ENCODE results near the gene POLG2. TPM values are rescaled to one million over a fixed set of nuclear protein-coding genes. Genes with fewer than 3 reads are reported as not detected.
"Not testable (repeated sequence)": the region's sequence is repeated elsewhere in the genome, so short reads cannot be mapped to it uniquely, and the experiment has no call there.

POLG2 gene
- total RNA-seq, 2 experiments from 2014 or later = 25.8 to 28.1 TPM

- Mint-ChIP-seq H3K27ac (peak overlapping the region; percentile 93), H3K9me3 (no peaks in the 10 kb centered on the region), H3K36me3 (peaks cover 62% of the 10 kb centered on the region), H3K27me3 (no peaks in the 10 kb centered on the region), H3K4me1 (ENCODE audit: low read depth) (peaks cover 82% of the 10 kb centered on the region), H3K4me3 (no peak overlapping the region)
- intact Hi-C loops (cut with micrococcal nuclease) = loop anchor here (5.0 to 10.0 kb wide), 2 partner anchors 194 to 351 kb away; no protein-coding TSS in a partner anchor
- CTCF ChIA-PET = interaction anchor here (0.7 to 4.8 kb wide), 4 partner anchors 8 to 101 kb away, joined by 3 to 46 read pairs (median 7); partner anchors contain the start of genes CEP95 and DDX5
- POLR2A ChIA-PET = interaction anchor here (0.6 to 5.2 kb wide), 7 partner anchors 8 to 163 kb away, joined by 3 to 125 read pairs (median 5); partner anchors contain the start of genes CEP95, DDX5 and SMURF2
- no peak for DNase-seq
Measured at GRCh38 chr17:64498308-64499203, 1.7 kb upstream of the POLG2 start.

- peaks cover 76% of the 10 kb centered on the region for H3K4me1 Mint-ChIP-seq (ENCODE audit: low read depth)
- peak overlapping the region; percentile 93 for H3K27ac Mint-ChIP-seq
- ChIA-PET CTCF (interaction anchor here (1.4 to 4.8 kb wide), 4 partner anchors 9 to 102 kb away, joined by 3 to 46 read pairs (median 8); partner anchors contain the start of genes CEP95 and DDX5), POLR2A (interaction anchor here (1.3 to 5.2 kb wide), 3 partner anchors 9 to 152 kb away, joined by 5 to 125 read pairs (median 6); partner anchors contain the start of genes CEP95 and DDX5)
- H3K36me3 Mint-ChIP-seq = peaks cover 56% of the 10 kb centered on the region
- no peaks in the 10 kb centered on the region for H3K9me3 Mint-ChIP-seq
- peak overlapping the region; percentile 96 for H3K4me3 Mint-ChIP-seq
- no peaks in the 10 kb centered on the region for H3K27me3 Mint-ChIP-seq
- no peak for DNase-seq
- intact Hi-C loops (cut with micrococcal nuclease) = loop anchor here (1.0 to 10.0 kb wide), 4 partner anchors 9 to 350 kb away; partner anchors contain the start of genes CEP95 and DDX5
Measured at GRCh38 chr17:64497565-64498035, 746 bp upstream of the POLG2 start.

- peak overlapping the region; percentile 93 for H3K27ac Mint-ChIP-seq
- no peaks in the 10 kb centered on the region for H3K9me3 Mint-ChIP-seq
- DNase-seq = no peak
- no peaks in the 10 kb centered on the region for H3K27me3 Mint-ChIP-seq
- ChIA-PET CTCF (interaction anchor here (0.6 to 4.8 kb wide), 6 partner anchors 10 to 177 kb away, joined by 3 to 46 read pairs (median 6); partner anchors contain the start of genes CEP95 and DDX5), POLR2A (interaction anchor here (0.6 to 5.2 kb wide), 6 partner anchors 10 to 372 kb away, joined by 3 to 125 read pairs (median 4); partner anchors contain the start of genes CEP95 and DDX5)
- intact Hi-C loops (cut with micrococcal nuclease) = loop anchor here (2.0 to 10.0 kb wide), 3 partner anchors 152 to 349 kb away; no protein-coding TSS in a partner anchor
- peaks cover 52% of the 10 kb centered on the region for H3K36me3 Mint-ChIP-seq
- H3K4me3 Mint-ChIP-seq = peak overlapping the region; percentile 96
- peaks cover 72% of the 10 kb centered on the region for H3K4me1 Mint-ChIP-seq (ENCODE audit: low read depth)
Measured at GRCh38 chr17:64496348-64496785, 487 bp downstream of the POLG2 start.

- not testable (repeated sequence) for H3K27ac Mint-ChIP-seq, H3K27me3 Mint-ChIP-seq, H3K9me3 Mint-ChIP-seq, DNase-seq
- ChIA-PET POLR2A (interaction anchor here (5.2 kb wide), 1 partner anchor 11 kb away, joined by 125 read pairs; the partner anchor contains the start of genes CEP95 and DDX5), CTCF (interaction anchor here (3.1 to 4.8 kb wide), 2 partner anchors 11 to 76 kb away, joined by 29 to 46 read pairs; partner anchors contain the start of genes CEP95 and DDX5)
- intact Hi-C loops (cut with micrococcal nuclease) = loop anchor here (5.0 to 10.0 kb wide), 2 partner anchors 190 to 348 kb away; no protein-coding TSS in a partner anchor
- H3K36me3 Mint-ChIP-seq = peaks cover 46% of the 10 kb centered on the region
- peak overlapping the region; percentile 96 for H3K4me3 Mint-ChIP-seq
- peaks cover 64% of the 10 kb centered on the region for H3K4me1 Mint-ChIP-seq (ENCODE audit: low read depth)
Measured at GRCh38 chr17:64495300-64495699, 1.6 kb downstream of the POLG2 start.

- Mint-ChIP-seq H3K36me3 (peaks cover 42% of the 10 kb centered on the region), H3K4me3 (peak overlapping the region; percentile 96), H3K27me3 (no peaks in the 10 kb centered on the region), H3K9me3 (no peaks in the 10 kb centered on the region), H3K4me1 (ENCODE audit: low read depth) (peaks cover 55% of the 10 kb centered on the region), H3K27ac (peak overlapping the region; percentile 44)
- CTCF ChIA-PET = interaction anchor here (3.1 to 4.8 kb wide), 2 partner anchors 12 to 75 kb away, joined by 29 to 46 read pairs; partner anchors contain the start of genes CEP95 and DDX5
- POLR2A ChIA-PET = interaction anchor here (5.2 kb wide), 1 partner anchor 12 kb away, joined by 125 read pairs; the partner anchor contains the start of genes CEP95 and DDX5
- intact Hi-C loops (cut with micrococcal nuclease) = loop anchor here (10.0 kb wide), 1 partner anchor 189 kb away; no protein-coding TSS in a partner anchor
- DNase-seq = no peak
Measured at GRCh38 chr17:64494121-64494520, 2.7 kb downstream of the POLG2 start.

- CTCF ChIA-PET = interaction anchor here (0.6 to 5.7 kb wide), 21 partner anchors 11 to 600 kb away, joined by 3 to 192 read pairs (median 4); partner anchors contain the start of genes CEP95 and DDX5
- intact Hi-C loops (cut with micrococcal nuclease) = loop anchor here (2.0 to 10.0 kb wide), 2 partner anchors 14 to 188 kb away; partner anchors contain the start of genes CEP95 and DDX5
- Mint-ChIP-seq H3K27me3 (no peaks in the 10 kb centered on the region), H3K9me3 (no peaks in the 10 kb centered on the region), H3K4me1 (ENCODE audit: low read depth) (peaks cover 41% of the 10 kb centered on the region), H3K36me3 (peaks cover 38% of the 10 kb centered on the region), H3K4me3 (no peak overlapping the region), H3K27ac (peak overlapping the region; percentile 33)
- POLR2A ChIA-PET = interaction anchor here (1.0 to 1.8 kb wide), 5 partner anchors 11 to 15 kb away, joined by 3 to 10 read pairs (median 5); partner anchors contain the start of genes CEP95 and DDX5
- peak; percentile 16 for DNase-seq
Measured at GRCh38 chr17:64492481-64493109, 4.3 kb downstream of the POLG2 start.

GRCh38 chr17:64491994-64492393 lies 4.9 kb downstream of the POLG2 start:
- Mint-ChIP-seq H3K4me1 (ENCODE audit: low read depth) (peaks cover 35% of the 10 kb centered on the region), H3K9me3 (no peaks in the 10 kb centered on the region), H3K36me3 (peaks cover 36% of the 10 kb centered on the region), H3K27ac (no peak overlapping the region), H3K27me3 (no peaks in the 10 kb centered on the region), H3K4me3 (no peak overlapping the region)
- DNase-seq = no peak
- ChIA-PET CTCF (interaction anchor here (0.7 to 5.7 kb wide), 21 partner anchors 10 to 600 kb away, joined by 3 to 192 read pairs (median 4); partner anchors contain the start of genes CEP95 and DDX5), POLR2A (interaction anchor here (1.0 to 1.8 kb wide), 3 partner anchors 12 to 14 kb away, joined by 3 to 10 read pairs (median 6); partner anchors contain the start of gene DDX5)
- intact Hi-C loops (cut with micrococcal nuclease) = loop anchor here (1.0 to 10.0 kb wide), 3 partner anchors 15 to 187 kb away; partner anchors contain the start of genes CEP95 and DDX5

- POLR2A ChIA-PET = interaction anchor here (1.1 to 1.8 kb wide), 2 partner anchors 14 to 15 kb away, joined by 5 to 10 read pairs; partner anchors contain the start of genes CEP95 and DDX5
- peaks cover 34% of the 10 kb centered on the region for H3K36me3 Mint-ChIP-seq
- H3K4me1 Mint-ChIP-seq (ENCODE audit: low read depth) = peaks cover 34% of the 10 kb centered on the region
- intact Hi-C loops (cut with micrococcal nuclease) = loop anchor here (1.0 to 10.0 kb wide), 2 partner anchors 71 to 186 kb away; no protein-coding TSS in a partner anchor
- H3K27me3 Mint-ChIP-seq = no peaks in the 10 kb centered on the region
- peak; percentile 70 for DNase-seq
- CTCF ChIA-PET = interaction anchor here (0.5 to 5.7 kb wide), 30 partner anchors 7 to 245 kb away, joined by 3 to 192 read pairs (median 4); partner anchors contain the start of genes CEP95 and DDX5
- H3K27ac Mint-ChIP-seq = no peak overlapping the region
- no peak overlapping the region for H3K4me3 Mint-ChIP-seq
- H3K9me3 Mint-ChIP-seq = no peaks in the 10 kb centered on the region
Measured at GRCh38 chr17:64491034-64491860, 5.6 kb downstream of the POLG2 start.

GRCh38 chr17:64488301-64488700 lies 8.6 kb downstream of the POLG2 start:
- H3K27ac Mint-ChIP-seq = no peak overlapping the region
- DNase-seq = no peak
- H3K9me3 Mint-ChIP-seq = no peaks in the 10 kb centered on the region
- H3K4me3 Mint-ChIP-seq = no peak overlapping the region
- H3K27me3 Mint-ChIP-seq = no peaks in the 10 kb centered on the region
- H3K36me3 Mint-ChIP-seq = peaks cover 40% of the 10 kb centered on the region
- POLR2A ChIA-PET = no interaction called here
- H3K4me1 Mint-ChIP-seq (ENCODE audit: low read depth) = peaks cover 25% of the 10 kb centered on the region
- intact Hi-C loops (cut with micrococcal nuclease) = no loop called here
- CTCF ChIA-PET = interaction anchor here (5.7 kb wide), 1 partner anchor 67 kb away, joined by 192 read pairs; no protein-coding TSS in a partner anchor

- DNase-seq = no peak
- H3K4me1 Mint-ChIP-seq (ENCODE audit: low read depth) = peaks cover 11% of the 10 kb centered on the region
- H3K27me3 Mint-ChIP-seq = no peaks in the 10 kb centered on the region
- intact Hi-C loops (cut with micrococcal nuclease) = no loop called here
- H3K36me3 Mint-ChIP-seq = peaks cover 23% of the 10 kb centered on the region
- H3K27ac Mint-ChIP-seq = peak overlapping the region; percentile 4
- ChIA-PET POLR2A (interaction anchor here (0.5 kb wide), 1 partner anchor 91 kb away, joined by 3 read pairs; no protein-coding TSS in a partner anchor), CTCF (interaction anchor here (2.8 kb wide), 1 partner anchor 65 kb away, joined by 14 read pairs; no protein-coding TSS in a partner anchor)
- H3K9me3 Mint-ChIP-seq = no peaks in the 10 kb centered on the region
- H3K4me3 Mint-ChIP-seq = no peak overlapping the region
Measured at GRCh38 chr17:64484380-64484779, 12.5 kb downstream of the POLG2 start.
